NCI-H2081 treated with DMSO at 0.1 percent for 48 hours (cell line): ENCODE measurements around the gene NR4A1.
A peak's percentile ranks its signal among the peaks of the same experiment; 100 is the strongest.

Source experiments
- DNase-seq: peaks from one replicate; lab custom pipeline; 2025; lab: John Stamatoyannopoulos, UW

Gene NR4A1

DNA sequence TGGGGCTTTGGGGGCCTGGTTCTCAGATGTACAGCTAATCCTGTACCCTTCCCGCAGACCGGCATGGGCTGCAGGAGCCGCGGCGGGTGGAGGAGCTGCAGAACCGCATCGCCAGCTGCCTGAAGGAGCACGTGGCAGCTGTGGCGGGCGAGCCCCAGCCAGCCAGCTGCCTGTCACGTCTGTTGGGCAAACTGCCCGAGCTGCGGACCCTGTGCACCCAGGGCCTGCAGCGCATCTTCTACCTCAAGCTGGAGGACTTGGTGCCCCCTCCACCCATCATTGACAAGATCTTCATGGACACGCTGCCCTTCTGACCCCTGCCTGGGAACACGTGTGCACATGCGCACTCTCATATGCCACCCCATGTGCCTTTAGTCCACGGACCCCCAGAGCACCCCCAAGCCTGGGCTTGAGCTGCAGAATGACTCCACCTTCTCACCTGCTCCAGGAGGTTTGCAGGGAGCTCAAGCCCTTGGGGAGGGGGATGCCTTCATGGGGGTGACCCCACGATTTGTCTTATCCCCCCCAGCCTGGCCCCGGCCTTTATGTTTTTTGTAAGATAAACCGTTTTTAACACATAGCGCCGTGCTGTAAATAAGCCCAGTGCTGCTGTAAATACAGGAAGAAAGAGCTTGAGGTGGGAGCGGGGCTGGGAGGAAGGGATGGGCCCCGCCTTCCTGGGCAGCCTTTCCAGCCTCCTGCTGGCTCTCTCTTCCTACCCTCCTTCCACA, 7.6 kb downstream of the NR4A1 start:
- DNase-seq, result no peak

DNA sequence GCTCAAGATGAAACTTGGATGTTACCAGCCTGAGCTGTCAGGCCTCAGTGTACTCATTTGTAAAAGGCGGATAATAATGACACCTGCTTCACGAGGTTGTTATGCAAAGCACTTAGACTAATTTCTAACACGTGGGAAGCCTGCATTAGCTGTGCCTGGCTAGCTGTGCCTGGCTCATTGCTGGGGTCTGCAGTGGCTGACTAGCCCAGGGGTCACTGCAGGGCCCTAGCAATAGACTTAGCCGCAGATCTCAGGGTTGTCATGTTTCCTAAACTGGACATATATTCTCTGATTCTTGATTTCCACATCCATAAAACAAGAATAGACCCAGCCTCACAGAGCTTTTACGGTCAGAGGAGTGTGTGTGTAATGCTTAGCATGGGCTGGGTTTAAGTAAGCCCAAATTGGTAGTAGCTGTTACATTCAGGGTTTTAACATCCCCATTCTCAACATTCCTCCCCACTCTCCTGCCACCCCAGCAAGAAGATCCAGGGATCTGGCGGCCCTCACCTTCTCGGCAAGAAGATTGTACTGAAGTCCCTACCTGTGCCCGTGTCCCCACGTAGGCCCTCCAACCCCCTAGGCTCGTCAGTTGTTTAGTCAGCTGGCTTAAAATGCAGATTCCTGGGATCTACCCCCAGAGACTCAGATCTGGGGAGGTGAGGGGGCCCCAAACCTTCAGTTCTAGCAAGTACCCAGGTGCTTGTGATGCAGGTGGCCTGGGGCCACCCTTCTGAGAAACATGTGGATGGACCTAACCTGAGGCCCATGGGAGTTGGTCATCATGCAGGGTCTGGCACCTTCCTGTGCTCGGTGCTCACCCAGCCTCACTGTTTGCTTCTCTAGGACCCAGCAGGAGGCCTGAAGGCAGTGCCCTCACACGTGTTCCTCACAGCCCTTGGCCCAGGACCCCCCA, 8.6 kb downstream of the NR4A1 start:
- peak; percentile 38 for DNase-seq

DNA sequence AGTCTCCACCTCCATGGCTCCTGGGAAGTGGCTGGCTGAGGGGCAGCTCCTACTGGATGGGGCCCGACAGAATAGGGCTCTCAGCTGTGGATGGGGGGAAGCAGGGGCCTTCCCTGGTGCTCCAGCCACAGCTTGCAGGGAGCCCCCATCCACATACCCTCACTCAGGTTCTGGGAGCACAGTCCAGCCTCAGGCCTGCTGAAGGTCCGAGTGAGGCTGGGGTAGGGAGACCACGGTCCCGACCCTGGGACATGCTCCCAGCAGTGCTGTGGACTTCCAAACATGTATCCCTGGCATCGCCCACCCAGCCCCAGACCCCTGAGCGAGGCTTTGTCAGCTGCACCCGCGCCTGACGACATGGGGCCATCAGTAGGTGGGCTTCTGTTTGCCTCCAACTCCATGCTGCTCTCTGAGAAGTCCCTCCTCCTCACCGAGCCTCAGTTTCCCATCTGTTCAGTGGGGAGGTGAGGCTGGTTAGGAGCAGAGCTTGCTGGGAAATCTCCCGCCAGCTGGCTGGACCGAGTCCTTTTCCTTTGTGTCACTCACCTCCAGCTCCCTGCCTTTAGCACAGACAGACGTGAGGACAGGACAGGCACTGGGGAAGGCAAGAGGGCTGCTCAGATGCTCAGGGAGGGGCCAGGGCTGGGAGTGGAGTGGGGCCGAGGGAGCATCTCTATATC, 9.4 kb downstream of the NR4A1 start:
- no peak for DNase-seq

DNA sequence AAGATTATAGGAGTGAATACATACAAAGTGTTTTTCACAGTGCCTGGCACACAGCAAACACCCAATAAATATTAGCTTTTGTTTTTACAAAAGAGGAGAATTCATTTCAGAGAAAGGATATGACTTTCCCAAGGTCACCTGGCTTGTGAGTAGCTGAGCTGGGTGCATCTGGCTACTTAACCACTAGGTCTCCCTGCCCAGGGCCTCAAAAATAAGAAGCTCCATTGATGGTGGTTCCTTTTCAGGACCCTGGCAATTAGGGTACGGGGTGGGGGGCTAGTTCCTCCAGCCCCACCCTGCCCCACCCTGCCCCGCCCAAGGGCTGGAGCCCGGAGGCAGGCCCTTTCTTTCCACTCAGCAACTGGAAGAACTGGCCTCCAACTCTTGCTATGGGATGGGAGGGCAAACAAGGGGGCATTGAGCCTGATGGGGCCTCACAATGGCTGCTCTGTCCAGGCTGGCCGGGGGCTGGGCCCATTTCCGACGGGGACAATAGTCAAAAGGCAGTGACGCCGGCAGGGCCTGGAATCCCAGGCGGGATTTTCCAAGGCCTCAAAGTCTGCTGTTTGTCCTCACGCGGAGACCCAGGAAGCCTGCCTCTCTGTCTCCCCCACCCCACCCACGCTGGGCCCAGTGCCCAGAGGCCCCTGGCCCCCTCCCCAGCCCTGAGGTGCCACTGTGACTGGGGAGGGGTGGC, 10.4 kb downstream of the NR4A1 start:
- DNase-seq, result no peak

DNA sequence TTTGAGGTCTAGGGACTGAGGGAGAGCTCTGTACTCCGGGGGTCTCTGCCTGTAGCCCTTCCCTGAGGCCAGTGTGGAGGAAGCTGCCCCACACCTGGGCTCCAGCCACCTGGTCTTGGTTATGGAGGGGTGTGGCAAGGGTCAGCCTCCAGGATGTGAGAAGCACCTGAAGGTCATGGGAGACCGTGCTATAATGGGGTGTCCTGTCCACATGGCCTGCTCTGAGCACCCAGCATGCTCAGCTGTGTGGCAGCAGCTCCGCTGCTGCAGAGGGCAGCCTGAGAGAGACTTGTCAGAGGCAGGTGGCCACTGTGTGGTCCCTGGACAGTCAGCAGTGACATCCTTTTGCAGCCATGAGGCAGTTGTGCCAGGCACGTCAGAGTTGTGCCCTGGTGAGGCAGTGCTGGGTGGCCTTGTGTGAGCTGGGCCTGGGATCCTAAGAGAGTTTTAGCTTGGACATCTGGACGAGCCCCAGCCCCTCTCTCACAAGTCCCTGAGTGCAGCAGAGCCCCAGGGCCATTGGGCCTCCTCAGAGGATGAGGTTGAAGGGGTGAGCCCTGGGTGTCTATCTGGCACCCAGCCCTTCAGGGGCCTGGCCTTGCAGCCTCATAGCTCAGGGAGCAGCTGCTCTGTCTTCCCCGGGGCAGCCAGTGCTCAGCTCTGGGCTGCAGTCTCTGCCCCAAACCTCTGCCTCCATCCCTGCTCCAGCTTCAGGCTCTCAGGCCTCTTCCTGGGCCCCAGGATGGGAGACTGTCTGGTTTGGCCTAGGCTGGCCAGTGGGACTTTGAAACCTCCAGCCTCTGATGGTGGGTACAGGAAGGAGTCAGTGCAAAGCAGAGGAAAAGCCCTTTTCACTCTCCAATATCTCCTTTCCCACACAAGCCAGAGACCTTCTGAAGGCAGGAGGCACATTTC, 11.2 kb downstream of the NR4A1 start:
- no peak for DNase-seq

DNA sequence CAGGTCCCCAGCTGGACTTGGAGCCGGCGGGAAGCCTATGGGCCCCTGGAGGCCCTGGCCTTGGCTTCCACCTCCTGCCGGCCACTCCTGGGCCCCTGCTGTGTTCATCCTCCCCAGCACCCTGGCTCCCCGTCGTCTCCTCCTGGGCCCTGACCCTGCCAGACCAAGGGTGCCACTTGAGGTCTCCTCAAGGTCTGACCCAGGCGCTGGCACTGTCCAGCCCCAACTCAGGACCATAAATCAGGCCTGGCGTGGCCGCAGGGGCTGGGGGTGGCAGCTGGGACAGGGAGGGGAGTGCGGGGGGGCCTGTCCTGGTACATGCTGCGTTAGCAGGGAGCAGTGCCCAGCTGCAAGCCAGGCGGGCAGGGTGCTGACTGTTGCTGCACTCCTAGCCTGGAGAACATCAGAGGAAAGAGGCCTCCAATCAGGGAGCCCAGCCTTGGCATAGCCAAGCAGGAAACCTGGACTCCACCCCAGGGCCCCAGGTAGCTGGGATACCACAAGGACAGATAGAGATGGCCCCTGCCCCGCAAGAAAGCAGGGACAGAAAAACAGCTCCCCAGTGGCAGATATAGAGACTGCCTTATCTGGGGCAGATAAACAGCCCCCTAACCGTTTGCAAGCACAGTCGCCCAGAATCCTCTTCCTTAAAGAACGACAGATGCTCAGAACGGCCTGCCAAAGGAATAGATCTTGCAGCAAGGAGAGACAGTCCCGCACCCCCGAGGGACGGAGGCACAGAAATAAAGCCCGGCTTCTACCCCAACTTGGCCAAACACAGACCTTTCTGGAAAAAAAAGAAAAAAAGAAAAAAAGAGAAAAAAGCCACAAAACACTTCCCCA, 12.1 kb downstream of the NR4A1 start:
- DNase-seq, result no peak

DNA sequence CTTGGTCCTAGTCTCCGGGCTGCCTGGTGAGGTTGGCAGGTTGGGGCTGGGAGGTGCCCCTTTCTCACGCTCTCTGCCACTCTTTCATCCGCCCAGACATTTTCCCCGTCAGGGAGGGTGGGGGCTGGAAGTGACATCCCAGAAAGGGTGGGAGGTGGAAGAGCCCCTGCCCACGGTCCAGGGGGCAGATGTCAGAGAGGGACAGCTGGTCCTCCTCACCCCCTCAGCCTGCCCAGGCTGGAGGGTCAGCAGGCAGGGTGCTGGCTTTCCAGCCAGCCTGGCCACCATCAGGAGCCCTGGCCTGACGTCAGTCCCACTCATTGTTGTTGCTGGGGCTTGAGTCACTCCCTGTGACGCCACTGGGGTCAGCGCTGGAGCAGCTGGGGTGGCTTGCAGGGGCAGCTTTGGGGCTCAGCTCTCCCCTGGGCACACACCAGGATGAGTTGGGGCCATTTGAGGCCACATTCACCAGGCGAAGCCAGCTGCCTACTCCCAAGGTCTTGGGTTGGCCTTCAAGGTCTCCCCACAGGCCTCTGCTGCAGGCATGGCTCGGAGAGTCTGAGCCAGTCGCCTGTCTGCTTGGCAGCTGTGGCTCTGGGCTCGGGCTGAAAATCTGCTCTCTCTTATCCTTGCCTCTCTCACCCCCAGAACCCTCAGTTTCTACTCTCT, 12.9 kb downstream of the NR4A1 start:
- no peak for DNase-seq

DNA sequence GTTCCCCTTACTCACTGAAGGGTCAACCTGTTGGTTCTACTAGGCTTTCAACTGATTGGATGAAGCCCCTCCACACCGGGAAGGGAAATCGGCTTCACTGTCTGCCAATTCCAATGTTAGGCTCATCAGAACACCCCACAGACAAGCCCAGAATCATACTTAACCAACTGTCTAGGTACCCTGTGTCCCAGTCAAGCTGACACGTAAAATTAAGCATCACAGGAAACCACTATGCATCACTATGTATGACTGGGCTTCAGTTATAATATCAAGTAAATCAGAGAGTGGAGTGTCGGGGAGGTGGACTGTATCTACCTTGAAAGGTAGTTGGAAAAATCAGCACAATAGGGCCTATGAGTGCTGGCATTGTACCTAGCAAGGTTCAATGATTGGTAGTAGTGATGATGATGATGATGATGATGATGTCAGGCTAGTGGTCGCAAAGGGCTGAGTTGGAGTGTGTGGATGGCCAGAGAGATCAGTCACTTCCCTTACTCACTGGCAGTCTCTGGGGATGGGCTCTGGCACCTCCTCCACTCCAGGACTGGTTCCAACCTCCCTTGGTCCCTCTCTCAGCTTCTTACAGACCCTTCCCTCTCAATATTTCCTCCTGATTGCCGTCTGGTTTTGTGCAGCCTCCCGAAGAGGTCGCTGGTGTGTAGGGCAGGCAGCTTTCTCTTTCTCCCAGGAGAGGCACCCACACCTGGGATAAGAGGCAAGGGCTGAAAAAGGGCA, 15.3 kb downstream of the NR4A1 start:
- no peak for DNase-seq

DNA sequence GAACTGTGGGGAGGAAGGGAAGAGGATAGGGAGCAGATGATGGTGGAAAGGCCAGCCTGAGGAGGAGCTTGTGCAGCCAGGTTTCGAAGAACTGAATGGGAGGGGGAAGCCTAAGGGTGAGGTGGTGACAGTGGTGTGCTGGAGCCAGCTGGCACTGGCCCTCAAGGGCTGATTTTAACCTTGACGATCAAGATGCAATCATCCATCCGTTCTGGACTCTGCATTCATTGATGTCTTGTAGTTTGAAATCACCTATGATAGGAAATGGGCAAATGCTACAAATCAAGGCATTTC, 15.8 kb downstream of the NR4A1 start:
- DNase-seq, result no peak

DNA sequence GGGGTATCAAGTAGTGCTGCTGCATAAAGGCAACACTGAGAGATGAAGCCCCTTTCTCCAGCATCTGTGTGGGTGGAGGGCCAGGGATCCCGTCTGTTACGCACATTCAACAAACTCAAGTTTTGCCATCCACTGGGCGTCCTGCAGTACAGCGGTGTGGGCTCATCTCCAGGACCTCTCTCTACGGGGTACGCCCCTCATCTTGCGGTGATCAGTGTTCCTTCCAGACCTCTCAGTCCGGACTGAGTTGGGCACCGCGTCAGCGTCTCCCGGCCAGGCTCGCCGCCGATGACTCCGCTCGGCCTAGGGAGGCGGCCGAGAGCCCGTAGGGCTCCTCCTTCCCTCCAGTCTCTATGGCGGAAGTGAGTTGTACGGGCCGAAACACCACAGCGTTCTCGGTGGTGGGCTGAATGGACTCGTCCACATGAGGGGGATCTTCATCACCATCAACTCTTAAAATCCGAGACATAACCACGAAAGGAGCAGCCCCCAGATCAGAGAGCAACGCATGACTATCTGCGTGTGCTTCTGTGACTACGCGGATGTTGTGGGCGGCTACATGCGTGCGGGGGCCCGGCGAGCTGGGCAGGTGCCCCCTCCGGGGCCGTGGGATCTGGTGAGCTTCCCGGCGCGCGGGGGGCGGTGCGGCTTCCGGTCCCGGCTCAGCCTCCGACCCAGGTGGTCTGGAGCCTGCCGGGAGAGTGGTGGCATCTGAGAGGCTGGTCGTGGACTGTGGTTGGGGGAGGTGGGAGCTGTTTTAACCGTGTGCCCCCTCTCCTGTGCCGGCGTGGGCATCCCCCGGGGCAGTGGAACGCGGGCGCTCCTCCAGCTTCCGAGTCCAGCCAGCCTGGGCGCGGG, 18.3 kb downstream of the NR4A1 start, which contains the start of gene ATG101:
Gene ATG101 (plus strand): TSS at position 652 of the 858 bp plus-strand sequence. CDS start 3,673 bp downstream, outside the sequence.
- DNase-seq, result peak; percentile 67

DNA sequence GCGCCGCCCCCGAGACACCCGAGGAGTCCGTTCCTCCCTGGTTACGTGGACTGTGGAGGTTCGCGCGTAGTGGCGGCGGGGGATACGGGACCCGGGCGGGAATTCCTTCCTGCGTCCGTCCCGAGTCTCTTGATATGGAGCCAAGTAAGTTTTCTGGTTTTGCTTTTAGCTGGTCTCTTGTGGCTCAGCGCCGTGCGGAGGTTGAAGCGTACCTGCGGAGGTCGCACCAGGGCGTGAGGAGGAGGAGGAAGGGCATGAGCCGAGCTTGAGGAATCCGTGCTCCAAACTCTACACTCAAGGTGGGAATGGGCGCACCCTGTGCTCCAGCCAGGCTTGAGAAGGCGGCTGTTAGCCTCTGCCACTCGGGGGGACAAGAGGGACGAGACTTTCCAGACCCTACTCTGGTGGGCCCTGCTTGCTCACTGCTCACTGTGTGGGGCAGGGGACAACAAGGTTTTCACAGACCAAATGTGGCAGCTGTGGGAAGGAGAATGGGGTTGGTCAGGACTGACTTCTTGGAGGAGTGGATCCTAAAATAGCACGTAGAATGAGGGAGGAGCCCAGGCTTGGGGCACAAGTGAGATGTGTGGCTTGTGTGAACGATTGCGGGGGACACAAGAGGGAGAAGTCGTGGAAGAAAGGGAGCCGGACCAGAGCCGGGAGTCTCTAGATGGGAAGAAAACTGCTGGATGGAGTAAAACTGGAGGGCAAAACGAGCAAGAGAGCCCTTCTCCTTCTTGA, 19.1 kb downstream of the NR4A1 start:
- no peak for DNase-seq

DNA sequence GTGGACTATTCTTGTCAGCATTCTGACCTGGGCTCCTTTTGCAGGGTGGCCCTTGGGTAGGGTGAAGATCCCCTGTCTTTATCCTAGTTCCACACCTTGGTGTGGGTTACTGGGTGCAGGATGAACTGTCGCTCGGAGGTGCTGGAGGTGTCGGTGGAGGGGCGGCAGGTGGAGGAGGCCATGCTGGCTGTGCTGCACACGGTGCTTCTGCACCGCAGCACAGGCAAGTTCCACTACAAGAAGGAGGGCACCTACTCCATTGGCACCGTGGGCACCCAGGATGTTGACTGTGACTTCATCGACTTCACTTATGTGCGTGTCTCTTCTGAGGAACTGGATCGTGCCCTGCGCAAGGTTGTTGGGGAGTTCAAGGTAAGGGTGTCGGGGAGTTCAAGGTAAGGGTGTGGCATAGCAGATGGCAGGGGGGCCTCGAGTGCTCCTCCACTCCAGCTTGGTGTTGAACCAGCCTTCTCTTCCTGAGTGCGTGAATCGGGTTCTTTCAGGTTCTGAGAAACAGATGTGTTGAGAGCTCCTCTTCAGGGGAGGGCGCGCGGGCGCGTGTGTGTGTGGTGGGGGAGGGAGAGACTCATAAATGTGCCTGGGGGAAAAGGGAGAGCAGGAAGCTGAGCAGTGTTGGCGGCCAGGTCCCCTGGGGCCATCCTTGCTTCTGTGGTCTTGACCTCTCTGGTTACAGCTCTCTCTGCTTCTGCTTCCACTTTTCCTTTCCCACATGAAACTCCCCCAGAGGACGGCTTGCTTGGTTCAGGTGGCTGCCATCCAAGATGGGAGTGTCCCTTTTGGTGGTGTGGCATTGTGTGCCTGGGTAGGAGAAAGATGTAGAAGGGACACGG, 22.5 kb downstream of the NR4A1 start:
- no peak for DNase-seq

DNA sequence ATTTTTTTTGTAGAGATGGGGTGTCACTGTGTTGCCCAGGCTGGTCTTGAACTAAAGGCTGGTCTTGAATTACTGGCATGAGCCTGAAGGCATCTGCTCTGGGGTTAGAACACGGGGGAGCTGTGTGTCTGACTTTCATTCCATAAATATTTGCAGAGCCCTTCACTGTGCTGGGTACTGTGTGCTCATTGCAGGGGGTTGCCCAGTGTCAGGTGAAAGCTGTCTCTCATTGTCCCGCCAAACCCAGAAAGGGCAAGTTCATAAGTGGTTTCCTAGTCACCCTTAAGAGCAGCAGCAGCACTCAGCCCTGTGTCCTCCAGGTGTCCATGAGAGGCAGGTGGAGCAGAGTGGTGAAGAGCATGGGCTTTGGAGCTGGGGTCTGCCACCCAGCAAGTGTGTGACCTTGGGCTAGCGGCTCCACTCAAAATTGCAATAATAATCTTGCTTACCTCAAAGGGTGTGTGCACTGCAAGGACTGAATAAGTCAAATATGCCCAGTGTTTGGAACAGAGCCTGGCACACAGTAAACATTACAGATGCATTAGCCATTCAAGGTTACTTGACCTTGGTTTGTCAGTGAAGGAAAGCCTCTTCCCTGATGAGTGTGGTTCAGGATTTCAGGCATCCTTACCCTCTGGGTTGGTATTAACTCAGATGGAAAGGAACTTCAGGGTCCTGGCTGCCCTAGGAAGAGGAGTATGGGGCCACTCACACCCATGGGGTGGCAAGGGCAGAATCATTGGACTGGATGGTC, 23.9 kb downstream of the NR4A1 start:
- DNase-seq, result no peak

DNA sequence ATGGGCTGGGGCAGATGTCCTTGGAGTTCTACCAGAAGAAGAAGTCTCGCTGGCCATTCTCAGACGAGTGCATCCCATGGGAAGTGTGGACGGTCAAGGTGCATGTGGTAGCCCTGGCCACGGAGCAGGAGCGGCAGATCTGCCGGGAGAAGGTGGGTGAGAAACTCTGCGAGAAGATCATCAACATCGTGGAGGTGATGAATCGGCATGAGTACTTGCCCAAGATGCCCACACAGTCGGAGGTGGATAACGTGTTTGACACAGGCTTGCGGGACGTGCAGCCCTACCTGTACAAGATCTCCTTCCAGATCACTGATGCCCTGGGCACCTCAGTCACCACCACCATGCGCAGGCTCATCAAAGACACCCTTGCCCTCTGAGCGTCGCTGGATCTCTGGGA, 25.6 kb downstream of the NR4A1 start:
- DNase-seq, result no peak

DNA sequence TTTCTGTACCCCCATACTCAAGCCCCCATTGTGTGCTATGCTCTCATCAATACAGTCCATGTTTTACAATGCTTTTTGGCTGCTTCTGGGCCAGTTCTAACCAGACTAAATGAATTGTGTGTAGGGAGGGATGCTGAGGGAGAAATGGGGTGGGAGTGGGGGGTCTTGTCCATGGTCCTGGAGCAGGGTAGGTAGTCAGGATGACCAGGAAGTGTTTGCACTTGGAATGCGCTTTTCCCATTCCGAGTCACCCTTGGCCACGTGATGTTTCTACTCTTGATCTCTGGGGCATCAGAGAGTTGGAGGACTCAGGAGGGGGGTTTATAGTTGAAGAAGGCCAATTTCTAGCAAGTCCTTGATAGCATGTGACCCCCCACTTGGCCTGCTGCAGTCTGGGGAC, 27.0 kb downstream of the NR4A1 start:
- no peak for DNase-seq
